ENCODE results near the gene KLF4.
A peak's percentile ranks its signal among the peaks of the same experiment; 100 is the strongest.
"Not testable (repeated sequence)": the region's sequence is repeated elsewhere in the genome, so short reads cannot be mapped to it uniquely, and the experiment has no call there.

The KLF4 gene

DNA sequence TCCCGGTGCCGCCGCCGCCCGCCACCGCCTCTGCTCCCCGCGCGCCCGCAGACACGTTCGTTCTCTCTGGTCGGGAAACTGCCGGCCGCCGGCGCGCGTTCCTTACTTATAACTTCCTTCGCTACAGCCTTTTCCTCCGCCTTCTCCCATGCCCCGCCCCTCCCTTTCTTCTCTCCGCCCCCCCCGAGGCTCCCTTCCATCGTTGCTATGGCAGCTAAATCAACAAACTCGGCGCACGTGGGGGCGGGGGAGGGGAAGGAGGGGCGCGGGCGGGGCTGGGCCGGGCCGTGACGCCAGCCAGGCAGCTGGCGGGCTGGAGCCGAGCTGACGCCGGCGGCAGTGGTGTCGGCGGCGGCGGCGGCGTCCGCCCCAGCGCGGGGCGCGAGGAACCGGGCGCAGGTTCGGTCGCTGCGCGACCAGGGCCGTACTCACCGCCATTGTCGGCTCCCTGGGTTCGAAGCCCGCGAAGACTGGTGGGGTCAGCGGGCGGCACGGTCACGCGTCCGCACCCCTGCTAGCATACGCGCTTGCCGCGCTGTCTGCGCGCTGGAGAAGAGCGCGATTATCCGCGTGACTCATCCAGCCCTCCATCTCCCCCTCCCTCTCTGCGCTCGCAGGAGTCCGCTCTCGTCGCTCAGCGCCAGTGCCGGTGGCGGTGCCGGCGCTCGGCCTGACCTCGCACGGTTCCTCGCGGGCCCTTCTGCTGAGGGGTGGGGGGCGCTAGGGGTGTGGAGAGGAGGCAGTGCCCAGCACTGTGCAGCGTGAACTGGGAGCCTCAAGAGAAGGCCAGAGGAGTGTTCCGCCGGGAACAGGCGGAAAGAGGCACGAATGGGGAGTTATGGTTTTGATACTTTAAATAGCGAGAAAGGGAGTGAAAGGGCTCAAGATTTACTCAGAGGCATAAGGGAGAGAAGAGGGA, at the start of gene KLF4:
KLF4 (minus strand) TSS at position 83 of the 919 bp plus-strand sequence. CDS start 597 bp downstream, outside the sequence.
- DNase-seq (ENCODE audit: low read depth in 2 of 2): peak; percentile 61 to 65

DNA sequence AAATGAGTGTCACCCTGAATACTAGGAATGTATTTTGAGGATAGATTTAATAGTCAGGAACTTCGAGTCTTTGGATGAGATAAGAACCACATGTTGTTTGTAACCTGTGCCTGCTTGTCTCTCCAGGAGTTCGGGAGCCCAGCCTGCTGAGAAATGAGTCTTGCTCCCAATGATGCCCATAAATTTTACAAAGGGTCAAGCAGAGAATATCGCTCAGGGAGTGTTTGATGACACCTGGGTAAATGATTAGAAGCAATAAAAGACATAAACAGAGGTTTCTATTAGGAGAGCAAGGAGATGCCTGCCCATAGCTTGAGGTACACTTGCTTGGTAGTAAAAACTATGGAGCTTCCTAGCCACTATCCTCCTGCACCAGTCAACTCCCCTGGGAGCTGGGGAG, 46.9 kb upstream of the KLF4 start:
- no peak for DNase-seq (ENCODE audit: low read depth in 2 of 2)

DNA sequence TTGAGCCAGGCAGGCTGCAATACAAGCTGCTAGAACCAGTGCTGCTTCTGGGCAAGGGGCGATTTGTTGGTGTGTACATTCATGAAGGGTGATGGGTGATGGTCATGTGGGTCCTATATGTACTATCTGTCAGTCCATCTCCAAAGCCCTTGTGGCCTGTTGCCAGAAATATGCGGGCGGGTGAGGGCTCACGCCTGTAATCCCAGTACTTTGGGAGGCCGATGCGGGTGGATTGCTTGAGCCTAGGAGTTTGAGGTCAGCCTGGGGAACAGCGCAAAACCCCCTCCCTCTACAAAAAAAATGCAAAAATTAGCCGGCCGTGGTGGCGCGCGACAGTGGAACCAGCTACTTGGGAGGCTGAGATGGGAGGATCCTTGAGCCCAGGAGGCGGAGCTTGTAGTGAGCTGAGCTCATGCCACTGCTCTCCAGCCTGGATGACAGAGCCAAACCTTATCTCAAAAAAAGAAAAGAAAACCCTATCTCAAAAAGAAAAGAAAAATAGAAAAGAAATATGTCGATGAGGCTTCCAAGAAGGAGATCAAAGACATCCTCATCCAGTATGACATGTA, 45.0 kb upstream of the KLF4 start:
- DNase-seq (ENCODE audit: low read depth in 2 of 2): no peak

DNA sequence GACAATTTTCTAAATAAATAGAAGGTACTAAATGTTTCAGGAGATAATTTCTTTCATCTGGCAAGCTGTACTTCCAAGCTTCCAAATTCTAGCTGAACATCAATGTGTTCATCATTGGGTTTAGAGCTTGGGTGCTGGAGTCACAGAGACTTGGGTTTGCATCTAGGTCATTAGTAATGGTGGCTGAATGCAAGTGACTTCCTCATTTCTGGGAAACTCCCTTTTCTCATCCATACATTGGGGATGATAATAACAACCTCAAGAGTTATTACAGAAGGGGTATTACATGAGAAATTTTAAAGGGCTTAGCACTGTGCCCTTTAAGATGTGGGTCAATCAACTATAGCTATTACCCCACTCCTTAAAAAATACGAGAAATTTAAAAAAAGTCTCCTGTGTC, 41.1 kb upstream of the KLF4 start:
- DNase-seq (ENCODE audit: low read depth in 2 of 2): no peak

DNA sequence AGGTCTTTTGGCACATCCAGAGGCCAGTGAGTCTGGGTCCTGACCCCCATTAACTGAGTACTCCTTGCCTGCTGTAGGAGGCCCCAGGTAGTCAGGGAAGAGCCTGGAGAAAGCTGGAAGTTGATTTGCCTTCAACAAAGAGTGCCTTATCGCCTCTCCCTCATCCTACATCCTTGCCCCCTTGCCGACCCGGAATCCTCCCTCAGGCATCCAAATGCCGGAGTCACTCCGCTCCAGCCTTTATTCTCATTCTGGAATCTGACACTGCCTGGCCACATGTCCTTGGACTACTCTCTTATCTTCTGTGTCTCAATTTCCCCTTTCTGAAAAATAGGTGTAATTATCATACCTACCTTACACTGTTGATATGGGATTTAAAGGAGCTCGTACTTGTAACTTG, 39.1 kb upstream of the KLF4 start:
- DNase-seq (ENCODE audit: low read depth in 2 of 2): no peak

DNA sequence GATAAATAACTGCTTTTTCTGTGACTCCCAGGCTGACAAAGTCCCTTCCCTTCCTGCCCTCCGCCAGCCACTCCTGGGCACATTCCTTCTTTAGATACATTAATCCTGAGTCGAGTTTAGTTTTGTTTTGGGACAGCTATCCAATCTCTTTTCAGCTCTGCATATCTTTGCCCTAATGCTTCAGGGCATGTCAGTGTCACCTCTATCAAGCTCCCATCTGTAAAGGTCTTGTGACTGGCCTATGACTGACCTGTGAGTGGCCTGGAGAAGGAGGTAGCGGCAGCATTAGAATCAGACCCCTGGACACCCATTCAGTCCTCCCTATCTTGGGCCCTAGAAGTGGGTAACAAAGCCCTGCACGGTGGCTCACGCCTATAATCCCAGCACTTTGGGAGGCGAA, 34.0 kb upstream of the KLF4 start:
- DNase-seq (ENCODE audit: low read depth in 2 of 2): no peak

DNA sequence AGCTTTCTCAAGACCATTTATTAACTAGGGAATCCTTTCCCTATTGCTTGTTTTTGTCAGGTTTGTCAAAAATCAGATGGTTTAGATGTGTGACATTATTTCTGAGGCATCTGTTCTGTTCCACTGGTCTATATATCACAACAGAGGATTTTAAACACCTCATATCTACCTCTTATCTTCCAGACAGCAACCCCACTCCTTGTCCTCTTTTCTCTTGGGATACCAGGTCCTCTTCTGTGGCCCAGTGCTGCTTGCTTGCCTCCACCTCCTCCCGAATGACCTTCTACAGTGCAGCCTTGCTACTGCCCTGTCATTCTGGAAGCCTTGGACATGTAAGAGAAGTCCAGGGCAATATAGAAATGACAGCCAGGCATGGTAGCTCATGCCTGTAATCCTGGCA, 30.6 kb upstream of the KLF4 start:
- DNase-seq (ENCODE audit: low read depth in 2 of 2): no peak

DNA sequence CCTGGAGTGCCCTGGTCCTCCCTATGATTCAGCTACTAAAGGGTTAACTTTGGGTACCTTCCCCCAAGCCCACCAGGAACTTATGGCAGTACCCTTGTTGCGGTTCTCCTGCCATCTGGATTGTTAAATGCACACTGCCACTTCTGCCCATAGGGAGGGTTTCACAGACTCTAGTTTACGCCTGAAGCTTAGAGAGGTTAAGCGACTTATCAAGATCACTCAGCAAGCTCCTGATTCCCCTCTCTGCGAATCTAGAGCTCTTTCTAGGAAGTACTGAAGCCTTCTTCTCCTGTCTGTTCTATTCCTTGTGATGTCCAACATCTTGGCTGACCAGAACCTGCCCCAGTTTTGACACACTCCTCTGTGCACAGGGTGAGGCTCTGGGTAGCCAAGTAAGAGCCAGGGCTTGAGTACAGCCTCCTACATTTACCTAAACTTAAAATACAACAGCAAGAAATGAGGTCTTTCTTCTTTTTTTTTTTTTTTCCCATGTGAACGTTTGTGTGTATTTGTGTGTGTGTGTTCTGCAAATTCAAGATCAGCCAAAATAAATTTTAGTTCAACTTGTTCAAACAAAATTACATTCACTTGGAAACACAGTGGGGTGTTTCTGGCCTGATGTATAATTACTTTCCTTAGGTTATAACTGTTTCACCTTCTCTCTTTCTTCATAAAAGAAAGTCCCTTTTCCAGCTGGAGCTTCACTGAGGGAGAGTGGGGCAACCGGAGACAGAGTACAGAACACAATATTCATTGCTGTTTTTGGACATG, 28.7 kb upstream of the KLF4 start:
- DNase-seq (ENCODE audit: low read depth in 2 of 2): no peak

DNA sequence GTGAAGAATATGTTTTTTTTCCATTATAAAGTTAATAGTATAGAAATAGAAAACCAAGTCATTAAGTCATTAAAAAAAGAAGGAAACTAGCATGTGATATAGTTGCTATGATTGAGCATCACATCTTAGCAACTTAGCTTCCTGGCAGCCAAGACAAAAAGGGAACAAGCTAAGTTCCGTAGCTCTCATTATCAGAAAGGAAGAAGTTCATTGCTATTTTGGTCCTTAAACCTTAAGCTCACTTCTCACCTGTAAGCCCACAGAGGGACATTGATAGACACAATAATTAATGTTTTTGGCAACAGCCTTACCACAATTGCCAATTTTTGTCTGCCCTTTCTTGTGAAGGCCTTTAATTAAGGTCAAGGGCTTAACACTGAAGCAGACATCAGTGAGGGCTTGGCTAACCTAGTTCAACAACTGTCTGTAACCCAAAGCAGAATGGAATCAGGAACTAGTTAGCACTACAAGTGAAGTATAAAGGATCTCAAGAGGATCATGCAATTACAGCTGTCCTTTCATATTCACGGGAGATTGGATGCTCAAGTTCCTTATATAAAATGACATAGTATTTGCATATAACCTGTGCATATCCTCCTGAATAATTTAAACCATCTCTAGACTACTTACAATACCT, 24.0 kb upstream of the KLF4 start:
- no peak for DNase-seq (ENCODE audit: low read depth in 2 of 2)

DNA sequence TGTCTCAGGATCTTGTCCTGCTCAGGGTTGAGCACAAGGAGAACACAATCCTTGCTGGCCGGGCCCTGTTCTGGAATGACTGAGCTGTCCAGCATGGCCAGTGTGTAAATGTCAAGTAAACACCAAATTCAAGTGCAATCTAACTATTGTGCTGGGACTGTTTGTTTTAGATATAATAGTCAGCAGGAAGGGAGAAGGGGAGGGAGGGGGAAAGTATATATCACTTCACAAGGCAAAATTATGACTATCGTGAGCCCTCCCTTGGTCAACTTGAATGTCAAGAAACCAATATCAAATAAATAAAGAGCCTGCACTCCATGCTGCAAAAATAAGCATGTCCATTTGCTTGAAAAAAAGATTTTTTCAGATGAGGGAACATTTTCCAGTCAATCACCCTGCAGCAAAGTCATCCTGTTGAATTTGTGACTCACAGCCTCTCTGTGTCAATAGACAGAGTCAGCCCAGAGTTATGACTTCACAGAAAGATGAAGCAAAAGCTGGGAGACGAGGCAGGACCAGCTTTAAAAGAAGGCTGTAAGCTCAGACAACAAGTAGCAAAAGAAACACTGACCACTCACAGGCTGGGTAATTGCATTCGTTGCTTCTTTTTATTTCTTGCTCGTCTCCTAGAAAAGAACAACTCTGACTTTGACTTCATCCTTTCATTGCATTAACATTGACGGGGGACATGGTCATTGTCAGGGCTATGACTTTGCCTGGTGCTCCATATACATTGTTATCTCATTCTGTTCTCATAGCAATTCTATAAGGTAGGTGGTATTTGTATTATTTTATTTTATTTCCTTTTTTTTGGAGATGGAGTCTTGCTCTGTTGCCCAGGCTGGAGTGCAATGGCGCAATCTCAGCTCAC, 15.3 kb upstream of the KLF4 start:
- no peak for DNase-seq (ENCODE audit: low read depth in 2 of 2)

DNA sequence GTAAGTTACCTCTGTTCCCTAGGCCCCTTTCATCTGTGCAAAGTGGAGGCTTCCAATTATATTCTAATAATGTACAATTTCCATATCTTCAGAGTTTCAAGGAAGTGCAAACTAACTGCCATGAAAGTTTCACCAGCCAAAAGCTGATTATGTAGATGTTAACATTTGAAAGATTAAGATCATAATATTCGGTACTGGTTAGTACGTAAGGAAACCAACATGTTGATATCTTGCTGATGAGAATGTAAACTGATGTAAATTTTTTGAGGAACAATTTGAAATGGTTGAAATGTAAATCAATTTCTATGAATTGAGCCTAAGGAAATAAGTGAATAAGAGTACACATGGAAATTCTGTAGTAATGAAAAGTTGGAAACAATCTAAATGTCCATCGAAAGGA, 12.9 kb upstream of the KLF4 start:
- DNase-seq (ENCODE audit: low read depth in 2 of 2): no peak

DNA sequence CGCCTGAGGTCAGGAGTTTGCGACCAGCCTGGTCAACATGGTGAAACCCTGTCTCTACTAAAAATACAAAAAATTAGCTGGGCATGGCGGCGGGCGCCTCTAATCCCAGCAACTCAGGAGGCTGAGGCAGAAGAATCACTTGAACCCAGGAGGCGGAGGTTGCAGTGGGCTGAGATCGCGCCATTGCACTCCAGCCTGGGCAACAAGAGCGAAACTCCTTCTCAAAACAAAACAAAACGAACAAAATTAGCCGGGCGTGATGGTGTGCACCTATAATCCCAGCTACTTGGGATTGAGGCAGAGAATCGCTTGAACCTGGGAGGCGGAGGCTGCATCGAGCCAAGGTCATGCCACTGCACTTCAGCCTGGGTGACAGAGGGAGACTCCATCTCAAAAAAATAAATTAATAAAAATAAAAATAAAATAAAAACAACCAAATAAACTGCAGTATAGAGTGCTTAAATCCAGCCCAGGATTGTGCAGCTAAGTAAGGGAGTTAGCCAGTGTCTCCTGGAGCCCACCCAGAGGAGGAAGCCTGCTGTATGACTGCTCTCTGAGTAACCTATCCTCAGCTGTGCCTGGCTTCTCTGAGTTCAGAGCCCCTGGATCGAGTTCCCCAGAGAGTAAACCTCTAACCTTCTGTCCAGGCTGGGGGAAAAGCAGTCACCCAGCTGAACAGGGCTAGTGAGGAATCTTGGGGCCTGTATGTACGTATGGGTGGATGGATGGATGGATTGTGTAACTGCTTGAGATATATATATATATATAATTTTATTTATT, 11.0 kb upstream of the KLF4 start:
- DNase-seq (ENCODE audit: low read depth in 2 of 2): not testable (repeated sequence)

DNA sequence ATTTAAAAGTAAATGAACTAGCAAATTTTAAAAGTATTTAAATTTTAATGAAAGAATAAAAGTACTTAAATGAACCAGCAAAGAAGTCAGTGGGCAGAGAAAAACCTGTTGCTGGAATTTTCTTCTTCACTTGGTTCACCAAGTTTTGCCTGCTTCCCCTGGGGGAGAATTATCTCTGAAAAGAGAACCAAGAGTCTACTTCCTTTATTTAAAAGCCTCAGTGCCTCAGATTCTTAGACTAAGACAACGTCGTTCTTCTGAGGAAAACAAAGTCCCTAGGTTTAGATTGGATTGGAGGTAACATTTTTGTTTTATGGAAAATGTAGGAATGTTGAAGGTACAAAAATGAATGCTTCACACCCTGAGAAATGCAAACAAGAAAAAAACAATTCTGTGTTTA, 7.4 kb upstream of the KLF4 start:
- no peak for DNase-seq (ENCODE audit: low read depth in 2 of 2)

DNA sequence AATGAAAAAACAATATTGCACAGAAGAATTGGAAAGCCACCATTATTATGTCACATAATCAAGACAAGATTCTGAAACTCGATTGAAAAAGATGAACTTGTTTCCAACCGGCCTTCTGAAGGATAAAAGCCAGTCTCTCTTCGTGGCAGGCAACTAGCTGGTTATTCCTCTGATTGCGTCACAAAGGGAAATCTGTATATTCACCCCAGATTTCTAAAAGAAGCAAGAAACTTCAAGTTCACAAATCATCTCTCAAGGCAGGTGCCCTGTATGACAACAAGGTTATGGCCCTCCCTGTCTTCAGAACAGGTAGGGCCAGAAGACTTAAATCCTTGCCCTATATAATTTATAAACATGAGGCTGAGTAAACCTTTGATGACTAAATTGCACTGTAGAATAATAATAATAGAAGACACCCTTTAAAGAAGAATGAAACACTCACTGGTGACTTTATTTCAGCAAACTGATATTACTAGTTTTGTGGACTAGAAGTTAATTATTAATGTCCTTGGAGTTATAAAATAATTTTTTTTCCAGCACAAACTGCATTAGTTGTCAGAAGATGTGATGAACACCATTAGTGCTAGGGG, 2.9 kb upstream of the KLF4 start:
- DNase-seq (ENCODE audit: low read depth in 2 of 2): no peak

DNA sequence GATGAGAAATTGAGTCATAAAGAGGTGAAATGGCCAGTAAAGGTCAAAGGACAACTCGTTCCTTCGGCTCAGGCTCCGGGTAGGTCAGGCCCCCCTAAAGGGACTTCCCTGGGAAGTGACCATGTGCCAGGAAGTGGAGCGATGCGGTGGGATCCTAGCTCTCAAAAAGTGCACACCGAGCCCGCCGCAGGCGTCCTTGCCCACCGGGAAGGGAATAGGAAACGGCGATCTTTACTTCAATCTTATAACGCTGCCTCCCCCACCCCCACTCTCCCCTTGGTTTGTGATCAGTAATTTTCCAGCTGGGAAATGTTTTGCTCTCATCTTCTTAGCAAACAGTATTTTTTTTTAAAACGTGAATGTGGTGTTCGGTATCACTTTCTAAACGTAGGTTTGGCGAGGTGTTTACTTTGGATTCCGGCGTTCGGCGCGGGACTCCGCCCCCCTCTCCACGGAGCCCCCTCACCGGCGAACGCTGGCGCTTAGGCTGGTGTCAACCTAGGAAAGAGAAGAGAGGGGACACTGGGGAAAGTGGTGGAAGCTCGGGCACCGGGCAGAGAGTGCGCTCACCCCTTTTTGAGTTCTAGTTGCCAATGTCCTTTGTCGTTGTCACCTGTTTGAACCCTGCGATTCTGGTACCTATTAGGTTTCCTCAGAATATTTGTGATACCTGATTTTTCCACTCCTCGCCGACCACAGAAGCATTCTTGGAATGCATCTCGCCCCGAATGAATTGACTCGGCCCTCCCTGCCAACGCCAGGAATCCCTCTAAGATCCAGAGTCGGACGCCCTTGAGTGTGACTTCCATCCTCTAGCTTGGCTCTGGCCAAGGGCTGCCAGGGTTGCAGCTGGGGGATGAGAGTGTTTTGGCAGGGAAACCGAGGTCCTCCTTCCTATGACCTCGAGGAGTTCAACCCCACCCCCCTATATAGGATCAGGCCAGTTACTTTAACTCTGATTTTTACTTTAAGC, 1.8 kb upstream of the KLF4 start:
- no peak for DNase-seq (ENCODE audit: low read depth in 2 of 2)

DNA sequence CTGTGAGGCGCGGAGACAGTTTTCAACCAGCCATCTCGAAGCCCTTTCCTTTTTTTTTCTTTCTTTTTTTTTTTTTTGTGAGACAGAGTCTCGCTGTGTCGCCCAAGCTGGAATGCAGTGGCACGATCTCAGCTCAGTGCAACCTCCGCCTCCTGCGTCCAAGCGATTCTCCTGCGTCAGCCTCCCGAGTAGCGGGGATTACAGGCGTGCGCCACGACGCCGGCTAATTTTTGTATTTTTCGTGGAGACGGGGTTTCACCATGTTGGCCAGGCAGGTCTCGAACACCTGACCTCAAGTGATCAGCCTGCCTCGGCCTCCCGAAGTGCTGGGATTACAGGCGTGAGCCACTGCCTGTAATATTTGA, 1.0 kb upstream of the KLF4 start:
- DNase-seq (ENCODE audit: low read depth in 2 of 2): not testable (repeated sequence)

DNA sequence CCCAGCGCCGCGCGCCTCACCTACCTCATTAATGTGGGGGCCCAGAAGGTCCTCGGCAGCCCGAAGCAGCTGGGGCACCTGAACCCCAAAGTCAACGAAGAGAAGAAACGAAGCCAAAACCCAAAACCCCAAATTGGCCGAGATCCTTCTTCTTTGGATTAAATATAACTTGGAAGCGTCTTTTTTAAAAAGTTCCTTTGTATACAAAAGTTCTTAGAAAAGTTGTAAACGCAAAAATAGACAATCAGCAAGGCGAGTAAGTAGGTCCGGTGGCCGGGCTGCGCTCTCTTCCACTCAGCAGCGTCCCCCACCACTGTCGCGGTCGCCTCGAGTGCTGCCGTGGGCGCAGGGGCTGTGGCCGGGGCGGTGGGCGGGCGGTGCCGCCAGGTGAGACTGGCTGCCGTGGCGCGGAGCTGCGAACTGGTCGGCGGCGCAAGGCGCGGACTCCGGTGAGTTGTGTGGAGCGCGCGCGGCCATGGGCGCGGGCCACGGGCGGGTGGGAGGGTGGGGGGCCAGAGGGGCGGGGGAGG, 360 bp downstream of the KLF4 start:
- DNase-seq (ENCODE audit: low read depth in 2 of 2): no peak

DNA sequence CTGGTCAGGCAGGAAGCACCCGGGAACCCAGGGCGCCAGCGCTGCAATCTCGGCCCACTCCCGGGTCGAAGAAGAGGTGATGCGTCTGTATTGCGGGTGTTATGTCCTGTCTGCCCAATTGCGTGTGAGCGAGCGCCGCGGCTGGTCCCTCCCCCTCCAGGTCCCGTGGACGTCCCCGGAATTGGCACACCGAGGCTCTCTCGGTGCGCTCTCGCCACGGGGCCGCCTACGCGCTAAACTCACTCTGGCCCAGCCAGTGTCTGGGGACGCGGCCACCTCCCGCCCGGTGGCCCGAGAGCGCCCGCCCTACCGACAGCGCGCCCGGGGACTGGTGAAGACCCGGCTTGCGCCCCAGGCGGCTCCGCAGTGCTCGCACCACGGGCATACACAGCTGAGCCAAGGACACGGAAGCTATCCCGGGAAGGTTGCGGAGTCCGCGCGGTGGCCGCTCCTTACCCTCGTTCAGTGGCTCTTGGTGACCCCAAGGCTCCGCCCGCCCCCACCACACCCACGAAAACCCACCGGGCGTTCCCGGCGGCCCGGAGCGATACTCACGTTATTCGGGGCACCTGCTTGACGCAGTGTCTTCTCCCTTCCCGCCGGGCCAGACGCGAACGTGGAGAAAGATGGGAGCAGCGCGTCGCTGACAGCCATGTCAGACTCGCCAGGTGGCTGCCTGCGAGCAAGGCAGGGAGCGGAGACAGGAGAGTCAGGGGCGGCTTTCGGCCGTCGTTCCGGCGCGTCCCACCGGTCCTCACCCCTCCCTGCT, 1.0 kb downstream of the KLF4 start:
- DNase-seq (ENCODE audit: low read depth in 2 of 2): no peak

Measured in stimulated activated CD4-positive, alpha-beta T cell treated with anti-CD3 and anti-CD28 coated beads, Interleukin-4, amount 100 ng/mL, for 48 hours (primary cell).